Adrenal gland (tissue), 12 donors: ENCODE measurements around the gene TSPAN18. TPM values are rescaled to one million over a fixed set of nuclear protein-coding genes. Genes with fewer than 3 reads are reported as not detected.
A peak's percentile ranks its signal among the peaks of the same experiment; 100 is the strongest.

Experiments used
- DNase-seq, 7 donors: peaks; one replicate each; pipeline ENCODE4 v3.0.0-alpha.2; 2019 to 2020
- H3K27ac ChIP-seq, 5 donors: fragments of 200-600 bp; sonication (generic) in 4 of 5; 1 replicate in 3 of 5; 2 replicates in 2 of 5; pipeline versions ENCODE4 v1.5.1 to v1.8.0; 2016 to 2020; ENCODE audit warnings: mild to moderate bottlenecking in 1 of 5
- H3K27me3 ChIP-seq: fragments of 200-600 bp; 2 replicates; pipeline ENCODE4 v1.8.0; 2021
- H3K36me3 ChIP-seq, 2 donors: fragments of 200-600 bp; replicated peaks in 1 of 2; 1 replicate in 1 of 2; 2 replicates in 1 of 2; pipeline versions ENCODE4 v1.5.1 to v1.8.0; 2018 to 2022
- H3K4me1 ChIP-seq, 2 donors: fragments of 200-600 bp; replicated peaks in 1 of 2; 1 replicate in 1 of 2; 2 replicates in 1 of 2; pipeline versions ENCODE4 v1.5.1 to v1.8.0; 2018 to 2021
- H3K4me3 ChIP-seq, 4 donors: fragments of 200-600 bp; sonication (generic) in 3 of 4; one replicate each; pipeline ENCODE4 v1.5.1; 2016 to 2018
- H3K9me3 ChIP-seq, 3 donors: fragments of 200-600 bp; sonication (generic) in 1 of 3; replicated peaks in 1 of 3; 1 replicate in 2 of 3; 2 replicates in 1 of 3; pipeline versions ENCODE4 v1.5.1 to v1.8.0; 2016 to 2021
- POLR2A ChIP-seq, 2 donors: fragments of 450-650 bp; IDR thresholded peaks; one replicate each; pipeline ENCODE4 v1.6.1; 2017; ENCODE audit warnings: antibody characterized with exemption in 2 of 2, mild to moderate bottlenecking in 2 of 2, moderate library complexity in 1 of 2
- WGBS, 4 donors: extraction: QIAGEN DNeasy Blood & Tissue Kit in 2 of 4; methylation state at CpG; one replicate each; pipeline versions ENCODE4 v1.1.5 to v1.1.7; 2013 to 2017; 5-methylcytosine and 5-hydroxymethylcytosine counted together
- intact Hi-C, 2 donors: fragments of 100-400 bp; cut with DNase I; formaldehyde crosslinking; loops; one replicate each; pipeline versions ENCODE4 v1.14.1 to v1.15.0; 2022 to 2023
- polyA plus RNA-seq, 3 donors: library from polyadenylated mRNA; stranded (reverse); fragments of 200-250 nt in 2 of 3; fragments of 350-450 nt in 1 of 3; fragmentation: Illumina TruSeq in 1 of 3; extraction: RNeasy Lipid Tissue Mini Kit (QIAGEN cat#74804) in 1 of 3; gene quantifications; one replicate each; pipeline ENCODE4 v1.2.3, GENCODE V29; 2013 to 2014
- total RNA-seq, 9 donors: library from RNA; depleted of rRNA in 4 of 9; stranded (reverse); fragments of >200 nt in 4 of 9; fragments of 120-200 nt in 1 of 9; fragmentation: NEBNext Ultra II Directional in 1 of 9; extraction: Animal tissue kit (Norgen Biotek cat#: 25700) in 1 of 9; gene quantifications; one replicate each; pipeline versions ENCODE4 v1.1.0 to v1.2.4, GENCODE V29; 2013 to 2023
- TF ChIP-seq, protein P1 (sequence below), 6 experiments: fragments of 450-650 bp in 4 of 6; fragments of 200-600 bp in 2 of 6; sonication (generic) in 1 of 6; IDR thresholded peaks; 1 replicate in 5 of 6; 2 replicates in 1 of 6; pipeline versions ENCODE4 v1.5.1 to v1.8.0; 2016 to 2021; ENCODE audit warnings: antibody characterized with exemption in 6 of 6, mild to moderate bottlenecking in 2 of 6, moderate library complexity in 1 of 6
- donor health status: healthy with polysubstance abuse.
- donor health status: Bipolar disorder and iron deficiency.
- donor health status: DM: yes; HTN: yes; CAD: no.
- donor health status: DM: no; HTN: no; CAD: no.
- donor health status: DM: no; HTN: no; CAD: no.
- donor health status: DM: yes; HTN: yes; CAD: no.

The TSPAN18 gene
- total and polyA plus RNA-seq, 12 donors: 24.5 to 168 (median 58.4) TPM

DNA sequence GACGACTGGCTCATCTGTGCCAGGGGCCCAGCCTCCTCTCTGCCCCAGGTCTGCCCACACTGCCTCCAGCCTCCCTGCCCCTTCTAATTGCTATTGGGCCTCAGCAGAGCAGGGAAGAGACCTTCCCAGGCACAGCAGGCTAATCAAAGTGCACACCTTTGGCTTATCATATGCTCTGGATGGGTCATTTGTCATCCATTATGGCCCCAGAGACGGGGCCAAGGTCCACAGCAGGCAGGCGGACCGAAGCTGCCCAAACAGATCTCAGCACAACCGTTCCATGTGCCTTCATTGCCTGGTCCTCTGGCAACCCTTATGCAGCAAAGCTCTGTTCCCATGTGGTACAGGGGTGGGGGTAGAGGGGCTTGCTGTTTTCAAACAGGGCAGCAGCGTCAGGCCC, 157.3 kb downstream of the TSPAN18 start:
- no peak overlapping the region for H3K27ac ChIP-seq
- DNase-seq: no peak
- 54 to 74% (median 64%) methylated on average over 5 to 6 of the region's 6 CpGs for WGBS, 4 donors
- H3K27me3 ChIP-seq: no peaks in the 10 kb centered on the region
- H3K4me3 ChIP-seq: no peak overlapping the region
- no peaks in the 10 kb centered on the region for H3K36me3 ChIP-seq
- TF ChIP-seq, protein P1, sequence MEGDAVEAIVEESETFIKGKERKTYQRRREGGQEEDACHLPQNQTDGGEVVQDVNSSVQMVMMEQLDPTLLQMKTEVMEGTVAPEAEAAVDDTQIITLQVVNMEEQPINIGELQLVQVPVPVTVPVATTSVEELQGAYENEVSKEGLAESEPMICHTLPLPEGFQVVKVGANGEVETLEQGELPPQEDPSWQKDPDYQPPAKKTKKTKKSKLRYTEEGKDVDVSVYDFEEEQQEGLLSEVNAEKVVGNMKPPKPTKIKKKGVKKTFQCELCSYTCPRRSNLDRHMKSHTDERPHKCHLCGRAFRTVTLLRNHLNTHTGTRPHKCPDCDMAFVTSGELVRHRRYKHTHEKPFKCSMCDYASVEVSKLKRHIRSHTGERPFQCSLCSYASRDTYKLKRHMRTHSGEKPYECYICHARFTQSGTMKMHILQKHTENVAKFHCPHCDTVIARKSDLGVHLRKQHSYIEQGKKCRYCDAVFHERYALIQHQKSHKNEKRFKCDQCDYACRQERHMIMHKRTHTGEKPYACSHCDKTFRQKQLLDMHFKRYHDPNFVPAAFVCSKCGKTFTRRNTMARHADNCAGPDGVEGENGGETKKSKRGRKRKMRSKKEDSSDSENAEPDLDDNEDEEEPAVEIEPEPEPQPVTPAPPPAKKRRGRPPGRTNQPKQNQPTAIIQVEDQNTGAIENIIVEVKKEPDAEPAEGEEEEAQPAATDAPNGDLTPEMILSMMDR (IDR thresholded peaks at IDR 0.05): no peak
- TF ChIP-seq POLR2A (IDR thresholded peaks at IDR 0.05): no peak
- no peaks in the 10 kb centered on the region for H3K9me3 ChIP-seq
- H3K4me1 ChIP-seq: peaks cover 0 to 15% of the 10 kb centered on the region in 2 donors
- intact Hi-C loops: no loop called here

DNA sequence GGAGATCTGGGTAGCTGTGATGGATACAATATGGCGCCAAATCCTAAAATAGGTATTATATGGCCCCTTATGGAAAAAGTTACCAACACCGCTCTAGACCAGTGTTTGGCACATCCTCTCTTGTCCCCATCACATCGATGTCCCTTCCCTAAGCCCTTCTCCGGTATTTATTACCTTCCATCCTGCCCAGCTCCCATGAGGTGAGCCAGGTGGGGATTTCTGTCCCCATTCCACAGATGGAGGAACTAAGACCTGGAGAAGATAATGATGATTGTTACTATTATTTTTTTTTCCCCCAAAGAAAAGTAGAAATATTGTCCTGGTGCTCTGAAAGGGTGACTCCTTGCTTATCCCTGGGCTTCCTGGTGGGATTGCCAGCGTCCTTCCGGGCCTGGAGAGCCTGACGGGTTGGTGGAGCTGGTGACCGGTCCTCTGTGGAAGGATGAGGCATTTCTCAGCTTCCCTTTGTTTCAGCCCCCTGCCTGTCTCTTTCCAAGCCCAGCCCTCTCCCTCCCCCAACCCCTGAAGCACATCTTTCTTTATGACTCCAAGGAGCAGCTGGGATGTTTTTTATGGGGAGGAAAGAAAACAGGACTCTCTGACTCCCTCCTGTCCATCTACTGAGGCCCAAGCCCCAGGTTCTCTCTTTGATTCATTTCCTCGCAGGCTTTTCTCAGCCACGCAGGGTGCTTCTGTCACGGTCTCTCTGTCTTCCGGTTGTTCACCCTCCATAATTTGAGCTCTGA, 158.5 kb downstream of the TSPAN18 start:
- no peak for DNase-seq
- TF ChIP-seq, protein P1 (IDR thresholded peaks at IDR 0.05): no peak
- no peak for TF ChIP-seq POLR2A (IDR thresholded peaks at IDR 0.05)
- no peaks in the 10 kb centered on the region for H3K9me3 ChIP-seq
- intact Hi-C loops: loop anchor here in 1 of 2 donors (5.0 kb wide), 1 partner anchor 158 kb away; the partner anchor contains the start of gene TSPAN18
- WGBS, 4 donors: 87 to 94% (median 90%) methylated on average over 12 of the region's 12 CpGs
- H3K36me3 ChIP-seq: no peaks in the 10 kb centered on the region
- no peaks in the 10 kb centered on the region for H3K27me3 ChIP-seq
- H3K4me3 ChIP-seq: no peak overlapping the region
- H3K27ac ChIP-seq: no peak overlapping the region
- peaks cover 0 to 15% of the 10 kb centered on the region in 2 donors for H3K4me1 ChIP-seq

DNA sequence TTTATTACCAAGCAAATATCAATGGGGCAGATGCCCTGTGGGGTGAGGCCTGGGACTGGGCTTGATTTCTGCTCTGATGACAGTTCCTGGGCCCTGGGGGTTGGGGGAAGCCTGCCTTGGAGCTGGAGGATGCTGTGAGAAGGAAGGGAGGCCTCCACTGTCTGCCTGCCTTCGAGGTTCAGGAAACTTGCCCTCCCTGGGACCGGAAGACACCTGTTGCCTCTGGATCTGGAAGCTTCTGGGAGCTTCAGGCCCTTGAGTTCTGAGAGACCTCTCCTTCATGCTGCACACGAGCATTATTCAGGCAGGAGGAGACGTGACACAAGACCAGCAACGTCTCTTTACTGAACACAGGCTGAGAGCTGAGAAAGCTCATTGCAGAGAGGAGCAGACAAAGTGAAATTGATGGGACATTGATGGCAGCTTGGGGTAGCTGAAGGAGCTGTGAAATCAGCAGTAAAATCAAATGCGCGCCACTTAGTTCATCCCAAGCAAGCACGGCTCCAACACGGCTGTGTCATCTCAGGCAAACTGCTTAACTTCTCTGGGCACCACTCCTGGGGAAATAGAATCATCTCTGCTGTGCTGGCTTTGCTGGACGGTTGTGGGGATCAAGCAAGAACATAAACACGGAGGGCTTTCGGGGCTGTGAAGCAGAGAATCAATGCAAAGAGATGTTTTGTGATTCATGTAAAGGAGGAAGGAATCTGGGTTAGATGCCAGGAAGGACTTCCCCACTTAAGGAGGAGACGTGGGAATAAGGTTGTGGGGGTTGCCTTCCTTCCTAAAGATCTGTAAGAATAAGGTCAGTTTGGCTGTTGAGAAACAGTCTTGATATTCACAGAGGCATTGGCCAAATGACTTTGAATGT, 159.4 kb downstream of the TSPAN18 start:
- intact Hi-C loops: loop anchor here in 1 of 2 donors (5.0 kb wide), 1 partner anchor 159 kb away; the partner anchor contains the start of gene TSPAN18
- H3K4me3 ChIP-seq: no peak overlapping the region
- H3K4me1 ChIP-seq: peaks cover 0 to 15% of the 10 kb centered on the region in 2 donors
- DNase-seq: no peak
- H3K9me3 ChIP-seq: no peaks in the 10 kb centered on the region
- WGBS, 4 donors: 76 to 84% (median 78%) methylated on average over 11 to 13 of the region's 13 CpGs
- no peak for TF ChIP-seq POLR2A (IDR thresholded peaks at IDR 0.05)
- TF ChIP-seq, protein P1 (IDR thresholded peaks at IDR 0.05): no peak
- H3K36me3 ChIP-seq: no peaks in the 10 kb centered on the region
- no peaks in the 10 kb centered on the region for H3K27me3 ChIP-seq
- peak overlapping the region in 1 of 5 donors; percentile 65 for H3K27ac ChIP-seq

DNA sequence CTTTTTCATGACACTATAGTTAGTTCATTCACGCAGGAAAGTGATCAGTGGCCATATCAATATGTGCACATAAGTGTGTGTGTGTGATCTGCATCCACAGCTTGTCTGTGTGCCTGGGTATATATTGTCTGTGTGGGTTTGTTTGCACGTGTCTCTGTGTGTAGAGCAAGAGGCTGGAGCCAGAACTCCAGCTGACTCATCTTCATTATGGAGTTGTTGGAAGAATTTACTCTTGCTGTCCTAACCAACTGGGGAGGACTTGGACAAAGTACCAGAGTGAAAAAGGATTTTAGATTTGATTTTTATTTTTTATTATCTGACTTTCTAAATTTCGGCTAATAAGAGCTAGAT, 160.0 kb downstream of the TSPAN18 start:
- Histone ChIP-seq H3K9me3 (no peaks in the 10 kb centered on the region), H3K4me3 (no peak overlapping the region), H3K4me1 (peaks cover 0 to 15% of the 10 kb centered on the region in 2 donors), H3K27me3 (no peaks in the 10 kb centered on the region), H3K27ac (peak overlapping the region in 2 of 5 donors; percentile 27 to 65), H3K36me3 (no peaks in the 10 kb centered on the region)
- intact Hi-C loops: loop anchor here in 1 of 2 donors (5.0 kb wide), 1 partner anchor 159 kb away; the partner anchor contains the start of gene TSPAN18
- WGBS, 4 donors: 44 to 55% (median 51%) methylated on average over 3 of the region's 3 CpGs
- DNase-seq: peak in 3 of 7 donors; percentile 47 to 56 (median 51)
- TF ChIP-seq, protein P1 (IDR thresholded peaks at IDR 0.05): no peak
- no peak for TF ChIP-seq POLR2A (IDR thresholded peaks at IDR 0.05)
